HT-29 (cell line): ENCODE measurements around the gene HTR6. TPM values are rescaled to one million over a fixed set of nuclear protein-coding genes. Genes with fewer than 3 reads are reported as not detected.
A peak's percentile ranks its signal among the peaks of the same experiment; 100 is the strongest.

Experiments used
- DNase-seq: peaks from one replicate; pipeline ENCODE4 v3.0.0-alpha.2; 2015; ENCODE audit warnings: low spot score
- total RNA-seq: library from RNA; depleted of rRNA; stranded (reverse); fragments of >200 nt; shearing (Covaris generic); gene quantifications from 2 replicates; pipeline ENCODE4 v1.2.3, GENCODE V29; 2014

Gene HTR6
- total RNA-seq, 1 experiment from 2014 or later = not detected

- no peak for DNase-seq
These were observed 8.4 kb upstream of the HTR6 start for GRCh38 chr1:19656134-19656779.

- no peak for DNase-seq
These were observed 7.8 kb upstream of the HTR6 start for GRCh38 chr1:19656780-19657466.

- no peak for DNase-seq
These were observed 7.2 kb upstream of the HTR6 start for GRCh38 chr1:19657511-19657910.

- DNase-seq = no peak
These were observed 6.5 kb upstream of the HTR6 start for GRCh38 chr1:19658186-19658585.

GRCh38 chr1:19661721-19662228 is 2.9 kb upstream of the HTR6 start:
- DNase-seq = peak; percentile 59

GRCh38 chr1:19662313-19662712 is 2.4 kb upstream of the HTR6 start:
- no peak for DNase-seq

GRCh38 chr1:19665186-19665495 is 466 bp downstream of the HTR6 start:
- DNase-seq = no peak

GRCh38 chr1:19665496-19666465 is 1.1 kb downstream of the HTR6 start:
- no peak for DNase-seq

- DNase-seq = no peak
These were observed 4.2 kb downstream of the HTR6 start for GRCh38 chr1:19668888-19669287.

GRCh38 chr1:19670787-19671186 is 6.1 kb downstream of the HTR6 start:
- DNase-seq = no peak

- no peak for DNase-seq
These were observed 7.6 kb downstream of the HTR6 start for GRCh38 chr1:19672237-19672636.

- no peak for DNase-seq
These were observed 11.1 kb downstream of the HTR6 start for GRCh38 chr1:19675797-19676196.

GRCh38 chr1:19676438-19676922 is 11.8 kb downstream of the HTR6 start:
- DNase-seq = peak; percentile 45

- no peak for DNase-seq
These were observed 13.8 kb downstream of the HTR6 start for GRCh38 chr1:19678493-19678892.

GRCh38 chr1:19678931-19679453 is 14.3 kb downstream of the HTR6 start:
- no peak for DNase-seq

GRCh38 chr1:19679691-19680090 is 15.0 kb downstream of the HTR6 start:
- no peak for DNase-seq

GRCh38 chr1:19680644-19681043 is 16.0 kb downstream of the HTR6 start:
- no peak for DNase-seq

GRCh38 chr1:19682257-19682656 is 17.6 kb downstream of the HTR6 start:
- DNase-seq = no peak

GRCh38 chr1:19682901-19683300 is 18.2 kb downstream of the HTR6 start:
- no peak for DNase-seq

- DNase-seq = no peak
These were observed 18.7 kb downstream of the HTR6 start for GRCh38 chr1:19683351-19683750.

- no peak for DNase-seq
These were observed 20.0 kb downstream of the HTR6 start for GRCh38 chr1:19684677-19685076.

- no peak for DNase-seq
These were observed 21.3 kb downstream of the HTR6 start for GRCh38 chr1:19685994-19686393.
